PC-3 (cell line): ENCODE data around the gene PPP1R13B.

Experiments used
- EZH2 ChIP-seq: fragments of 300-600 bp; sonication (generic); IDR thresholded peaks from one replicate; pipeline ENCODE4 v1.6.1; 2017; ENCODE audit warnings: antibody characterized with exemption, mild to moderate bottlenecking, low read length; ENCODE audit not compliant: unreplicated experiment
- TF ChIP-seq, protein P1 (sequence below): fragments of 300-600 bp; sonication (generic); conservative IDR thresholded peaks from 2 replicates; pipeline ENCODE4 v1.5.1; 2017; ENCODE audit warnings: antibody characterized with exemption, low read depth, mild to moderate bottlenecking, low read length

DNA sequence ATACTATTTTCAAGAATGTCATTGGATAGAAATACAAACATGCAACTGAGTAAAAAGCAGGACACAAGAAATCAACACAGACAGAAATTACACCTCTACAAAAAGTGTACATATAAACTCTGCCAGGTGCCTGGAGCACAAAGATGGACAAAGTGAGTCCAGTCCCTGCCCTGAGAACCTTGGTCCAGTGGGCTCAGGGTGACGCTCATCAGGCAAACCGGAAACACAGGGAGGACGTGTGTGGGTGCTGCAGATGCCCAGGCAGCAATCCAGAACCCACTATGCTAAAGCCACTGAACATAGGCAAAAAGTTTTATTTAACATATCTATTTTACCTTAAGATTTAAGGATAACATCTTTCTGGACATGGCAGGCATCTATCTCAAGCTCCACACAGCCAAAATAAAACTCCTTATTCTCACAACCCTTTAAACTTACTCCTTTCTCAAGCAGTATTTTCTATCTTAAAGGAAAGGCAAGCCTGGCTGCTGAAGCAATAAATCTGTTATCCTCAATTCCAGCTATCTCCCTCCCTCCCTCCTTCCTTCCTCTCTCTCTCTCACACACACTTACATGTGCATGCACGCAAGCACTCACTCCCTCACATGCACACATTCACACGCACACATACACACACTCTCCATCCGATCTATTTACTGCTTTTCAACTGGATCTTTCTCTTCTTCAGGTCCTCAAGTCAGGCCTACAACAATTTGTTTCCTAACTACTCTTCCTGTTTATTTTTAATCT is 10.2 kb downstream of the PPP1R13B start:
- TF ChIP-seq, protein P1, sequence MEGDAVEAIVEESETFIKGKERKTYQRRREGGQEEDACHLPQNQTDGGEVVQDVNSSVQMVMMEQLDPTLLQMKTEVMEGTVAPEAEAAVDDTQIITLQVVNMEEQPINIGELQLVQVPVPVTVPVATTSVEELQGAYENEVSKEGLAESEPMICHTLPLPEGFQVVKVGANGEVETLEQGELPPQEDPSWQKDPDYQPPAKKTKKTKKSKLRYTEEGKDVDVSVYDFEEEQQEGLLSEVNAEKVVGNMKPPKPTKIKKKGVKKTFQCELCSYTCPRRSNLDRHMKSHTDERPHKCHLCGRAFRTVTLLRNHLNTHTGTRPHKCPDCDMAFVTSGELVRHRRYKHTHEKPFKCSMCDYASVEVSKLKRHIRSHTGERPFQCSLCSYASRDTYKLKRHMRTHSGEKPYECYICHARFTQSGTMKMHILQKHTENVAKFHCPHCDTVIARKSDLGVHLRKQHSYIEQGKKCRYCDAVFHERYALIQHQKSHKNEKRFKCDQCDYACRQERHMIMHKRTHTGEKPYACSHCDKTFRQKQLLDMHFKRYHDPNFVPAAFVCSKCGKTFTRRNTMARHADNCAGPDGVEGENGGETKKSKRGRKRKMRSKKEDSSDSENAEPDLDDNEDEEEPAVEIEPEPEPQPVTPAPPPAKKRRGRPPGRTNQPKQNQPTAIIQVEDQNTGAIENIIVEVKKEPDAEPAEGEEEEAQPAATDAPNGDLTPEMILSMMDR, result no peak
- no peak for TF ChIP-seq EZH2
